ENCODE measurements around the gene ZNF316.

GRCh38 chr7:6650086-6650485, 13.0 kb downstream of the ZNF316 start:
- TF ChIP-seq POLR2AphosphoS5 (IDR thresholded peaks at IDR 0.05; ENCODE audit: low read depth, low read length) (no peak), SIN3A (IDR thresholded peaks at IDR 0.05; ENCODE audit: borderline replicate concordance, insufficient read depth, low read length) (no peak)
